C4-2B (cell line): ENCODE results near the gene MOSMO.

Source experiments
- ZFX ChIP-seq: fragments of 450-650 bp; IDR thresholded peaks from 2 replicates; pipeline ENCODE4 v1.6.1; 2017
- TF ChIP-seq, protein P1 (sequence below): fragments of 450-650 bp; conservative IDR thresholded peaks from 2 replicates; pipeline ENCODE4 v1.5.1; 2017; ENCODE audit warnings: mild to moderate bottlenecking

DNA sequence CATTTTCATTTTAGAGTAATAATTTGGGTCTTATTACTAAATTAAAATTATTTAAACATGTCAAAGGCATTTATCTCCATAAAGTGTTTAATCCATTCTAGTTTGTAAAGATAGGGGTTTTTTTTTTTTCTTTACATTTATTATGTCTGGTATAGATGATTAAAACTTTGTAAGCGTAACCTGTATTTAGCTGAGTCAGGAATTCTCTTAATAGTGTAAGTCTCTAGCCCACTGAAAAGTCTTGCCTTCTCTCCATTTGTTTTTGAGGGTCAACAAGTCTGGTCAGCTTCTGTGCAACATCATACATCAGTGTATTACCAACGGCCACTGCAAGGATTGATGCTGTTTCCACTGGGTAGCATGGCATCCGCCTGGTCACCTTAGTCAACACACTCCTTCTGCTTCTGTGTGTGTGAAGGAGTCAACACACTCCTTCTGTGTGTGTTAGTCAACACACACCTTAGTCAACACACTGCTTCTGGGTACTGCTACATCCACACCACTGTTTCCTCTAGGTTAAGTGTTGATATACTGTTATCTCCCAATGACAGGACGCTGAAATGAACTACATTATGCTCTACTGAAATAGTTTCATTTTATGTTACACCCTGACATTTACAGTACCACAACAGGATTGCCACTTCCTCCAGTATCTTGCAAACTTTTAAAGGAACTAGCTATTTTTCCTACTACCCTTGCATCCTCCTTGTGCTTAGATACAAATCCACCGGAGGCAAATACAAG lies 47.1 kb downstream of the MOSMO start:
- TF ChIP-seq, protein P1, sequence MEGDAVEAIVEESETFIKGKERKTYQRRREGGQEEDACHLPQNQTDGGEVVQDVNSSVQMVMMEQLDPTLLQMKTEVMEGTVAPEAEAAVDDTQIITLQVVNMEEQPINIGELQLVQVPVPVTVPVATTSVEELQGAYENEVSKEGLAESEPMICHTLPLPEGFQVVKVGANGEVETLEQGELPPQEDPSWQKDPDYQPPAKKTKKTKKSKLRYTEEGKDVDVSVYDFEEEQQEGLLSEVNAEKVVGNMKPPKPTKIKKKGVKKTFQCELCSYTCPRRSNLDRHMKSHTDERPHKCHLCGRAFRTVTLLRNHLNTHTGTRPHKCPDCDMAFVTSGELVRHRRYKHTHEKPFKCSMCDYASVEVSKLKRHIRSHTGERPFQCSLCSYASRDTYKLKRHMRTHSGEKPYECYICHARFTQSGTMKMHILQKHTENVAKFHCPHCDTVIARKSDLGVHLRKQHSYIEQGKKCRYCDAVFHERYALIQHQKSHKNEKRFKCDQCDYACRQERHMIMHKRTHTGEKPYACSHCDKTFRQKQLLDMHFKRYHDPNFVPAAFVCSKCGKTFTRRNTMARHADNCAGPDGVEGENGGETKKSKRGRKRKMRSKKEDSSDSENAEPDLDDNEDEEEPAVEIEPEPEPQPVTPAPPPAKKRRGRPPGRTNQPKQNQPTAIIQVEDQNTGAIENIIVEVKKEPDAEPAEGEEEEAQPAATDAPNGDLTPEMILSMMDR, result no peak
- no peak for TF ChIP-seq ZFX
